Middle frontal gyrus (tissue), 1 donor: ENCODE measurements around the gene MTHFSD.

Experiments used
- DNase-seq: peaks from one replicate; pipeline ENCODE4 v3.0.0-alpha.2; 2015; ENCODE audit warnings: low spot score; ENCODE audit errors: extremely low spot score

Gene MTHFSD

GRCh38 chr16:86584071-86584685 is 29.1 kb upstream of the MTHFSD start:
- no peak for DNase-seq

GRCh38 chr16:86581458-86581857 is 26.4 kb upstream of the MTHFSD start:
- DNase-seq, result no peak

GRCh38 chr16:86580791-86581170 is 25.7 kb upstream of the MTHFSD start:
- no peak for DNase-seq

- DNase-seq, result no peak
These were observed 25.2 kb upstream of the MTHFSD start for GRCh38 chr16:86580063-86580790.

GRCh38 chr16:86579268-86580062 is 24.4 kb upstream of the MTHFSD start:
- no peak for DNase-seq

- DNase-seq, result no peak
These were observed 23.7 kb upstream of the MTHFSD start for GRCh38 chr16:86578611-86579267.

- no peak for DNase-seq
These were observed 23.1 kb upstream of the MTHFSD start, which contains the start of gene FOXL1 for GRCh38 chr16:86578061-86578599. Gene FOXL1 (plus strand): TSS chr16:86578549. CDS start chr16:86578724, 175 bp downstream.

GRCh38 chr16:86577314-86577971 is 22.4 kb upstream of the MTHFSD start:
- no peak for DNase-seq

- DNase-seq, result no peak
These were observed 21.7 kb upstream of the MTHFSD start for GRCh38 chr16:86576591-86577313.

- no peak for DNase-seq
These were observed 20.9 kb upstream of the MTHFSD start for GRCh38 chr16:86575754-86576557.

GRCh38 chr16:86575095-86575685 is 20.2 kb upstream of the MTHFSD start:
- no peak for DNase-seq

GRCh38 chr16:86574646-86575045 is 19.6 kb upstream of the MTHFSD start:
- no peak for DNase-seq

GRCh38 chr16:86573646-86574508 is 18.8 kb upstream of the MTHFSD start:
- no peak for DNase-seq

- no peak for DNase-seq
These were observed 18.2 kb upstream of the MTHFSD start for GRCh38 chr16:86573215-86573614.

- no peak for DNase-seq
These were observed 17.6 kb upstream of the MTHFSD start for GRCh38 chr16:86572606-86573005.

- no peak for DNase-seq
These were observed 17.0 kb upstream of the MTHFSD start for GRCh38 chr16:86572041-86572521.

- DNase-seq, result no peak
These were observed 16.5 kb upstream of the MTHFSD start for GRCh38 chr16:86571530-86571915.
